Left forelimb (tissue), 1 donor: ENCODE data around the gene HYLS1.
"Not testable (repeated sequence)": the region's sequence is repeated elsewhere in the genome, so short reads cannot be mapped to it uniquely, and the experiment has no call there.

Experiments
- DNase-seq: peaks from one replicate; pipeline ENCODE4 v3.0.0-alpha.2; 2018; ENCODE audit warnings: low spot score

Gene HYLS1

DNA sequence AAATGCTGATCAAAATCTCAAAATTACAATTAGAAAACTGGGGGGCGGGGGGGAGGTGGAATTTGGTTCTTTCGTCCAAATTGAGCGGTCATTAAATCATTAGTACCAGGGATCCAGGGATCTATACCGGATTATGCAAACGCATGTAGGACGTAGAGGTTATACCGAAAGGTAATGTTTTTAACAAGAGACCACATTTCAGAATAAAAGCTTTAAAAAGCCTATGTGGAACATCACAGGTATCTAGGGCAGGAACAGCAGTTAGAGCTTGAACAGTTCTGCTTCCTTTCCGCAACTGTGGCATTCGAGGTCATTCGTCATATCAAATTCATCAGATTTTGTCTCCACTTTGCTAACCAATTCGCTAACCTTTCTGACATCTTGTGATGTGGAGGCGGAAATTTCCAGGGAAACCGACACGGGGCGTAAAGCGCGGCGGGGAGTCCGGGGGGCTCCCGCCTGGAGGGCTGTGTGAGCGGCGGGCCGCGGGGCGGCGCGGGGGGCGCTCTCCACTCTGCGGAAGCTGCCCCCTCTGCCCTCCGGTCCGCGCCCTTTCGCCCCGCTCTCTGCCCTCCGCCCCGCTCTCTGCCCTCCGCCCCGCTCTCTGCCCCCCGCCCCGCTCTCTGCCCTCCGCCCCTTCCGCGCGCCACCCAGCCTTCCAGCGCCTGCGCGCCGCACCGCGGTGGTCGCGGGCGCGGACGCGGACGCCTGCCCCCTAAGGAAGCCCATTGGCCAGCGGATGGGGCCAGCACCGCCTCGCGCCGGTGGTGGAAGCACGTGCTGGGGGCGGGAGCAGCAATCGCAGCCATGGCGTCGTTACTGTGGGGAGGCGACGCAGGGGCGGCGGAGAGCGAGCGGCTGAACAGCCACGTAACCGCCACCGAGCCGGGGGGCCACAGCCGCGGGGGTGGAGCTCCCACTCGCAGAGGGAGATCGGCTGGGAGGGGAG is 16.5 kb downstream of the HYLS1 start, which contains the start of gene DDX25:
Gene DDX25 (plus strand): TSS at position 798 of the 949 bp plus-strand sequence. CDS start 10 bp downstream, at position 808.
- DNase-seq = no peak

DNA sequence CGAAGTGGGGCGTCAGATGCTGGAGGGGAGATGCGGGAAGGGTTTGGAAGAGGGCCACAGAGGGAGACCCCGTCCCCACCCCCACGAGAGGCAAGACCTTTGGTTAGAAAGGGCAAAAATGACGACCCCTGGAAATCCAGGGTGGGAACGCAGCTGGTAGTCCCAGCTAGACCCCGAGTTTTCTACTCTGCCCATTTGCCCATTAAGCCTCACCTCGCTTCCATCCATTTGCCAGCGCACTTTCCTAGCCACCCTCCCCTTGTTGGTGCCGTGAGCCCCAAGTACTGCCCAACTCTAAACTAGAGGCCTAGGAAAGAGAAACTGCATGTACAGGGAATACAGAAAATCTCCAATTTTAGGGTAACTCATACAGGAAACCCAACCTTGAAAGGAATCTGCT is 17.2 kb downstream of the HYLS1 start:
- no peak for DNase-seq

DNA sequence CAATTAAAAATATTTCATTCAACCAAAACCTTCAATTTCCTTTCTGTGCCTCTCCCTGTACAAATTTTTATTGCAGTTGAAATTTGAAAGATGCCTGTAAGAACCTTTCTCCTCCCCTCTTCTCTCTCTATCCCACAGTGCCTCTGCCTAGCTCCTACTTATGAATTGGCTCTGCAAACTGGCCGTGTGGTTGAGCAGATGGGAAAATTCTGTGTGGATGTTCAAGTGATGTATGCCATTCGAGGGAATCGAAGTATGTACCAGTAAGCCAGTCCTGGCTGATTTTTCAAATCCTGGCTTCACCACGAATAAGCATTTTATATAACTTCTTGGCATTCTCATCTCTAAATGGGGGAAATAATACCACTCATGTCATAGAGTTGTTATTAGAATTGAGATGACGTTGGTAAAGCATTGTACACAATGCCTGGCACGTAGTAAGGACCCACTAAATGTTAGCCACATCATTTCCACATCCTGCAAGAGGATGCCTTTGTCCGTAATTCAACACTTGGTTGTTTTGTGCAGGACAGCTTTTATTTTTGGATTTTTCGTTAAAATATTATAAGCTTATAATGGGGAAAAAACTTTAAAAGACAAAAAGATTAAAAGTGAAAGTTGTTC is 22.9 kb downstream of the HYLS1 start:
- DNase-seq = no peak

GRCh38 chr11:125914601-125915000 is 27.1 kb downstream of the HYLS1 start:
- not testable (repeated sequence) for DNase-seq

GRCh38 chr11:125916683-125917347 is 29.3 kb downstream of the HYLS1 start:
- no peak for DNase-seq

DNA sequence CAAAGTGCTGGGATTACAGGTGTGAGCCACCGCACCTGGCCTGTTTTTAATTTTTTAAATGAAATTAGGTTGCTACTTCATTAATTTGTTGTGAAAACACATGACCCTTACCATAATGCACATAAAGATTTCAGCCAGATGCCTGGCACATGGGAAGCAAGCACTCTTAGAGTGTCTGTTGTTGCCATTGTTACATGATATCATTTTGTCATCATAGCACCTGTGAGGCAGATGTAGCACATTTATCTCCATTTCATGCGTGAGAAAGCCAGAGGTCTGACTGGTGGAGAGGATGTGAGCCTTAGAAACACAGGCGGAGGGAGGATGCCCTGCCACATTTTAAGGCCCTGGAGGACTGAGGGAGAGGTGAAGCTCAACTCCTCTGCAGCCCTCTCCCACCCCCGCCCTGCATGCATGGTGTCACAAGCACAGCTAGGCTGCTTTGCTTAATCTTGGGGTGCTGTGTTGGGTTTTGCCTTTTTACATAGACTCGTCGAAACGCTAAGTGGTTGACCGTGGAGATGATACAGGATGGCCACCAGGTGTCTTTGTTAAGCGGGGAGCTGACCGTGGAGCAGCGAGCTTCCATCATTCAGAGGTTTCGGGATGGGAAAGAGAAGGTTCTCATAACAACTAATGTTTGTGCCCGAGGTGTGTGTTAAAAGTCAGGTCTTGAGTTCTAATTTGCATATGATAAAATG is 30.8 kb downstream of the HYLS1 start:
- DNase-seq = no peak

DNA sequence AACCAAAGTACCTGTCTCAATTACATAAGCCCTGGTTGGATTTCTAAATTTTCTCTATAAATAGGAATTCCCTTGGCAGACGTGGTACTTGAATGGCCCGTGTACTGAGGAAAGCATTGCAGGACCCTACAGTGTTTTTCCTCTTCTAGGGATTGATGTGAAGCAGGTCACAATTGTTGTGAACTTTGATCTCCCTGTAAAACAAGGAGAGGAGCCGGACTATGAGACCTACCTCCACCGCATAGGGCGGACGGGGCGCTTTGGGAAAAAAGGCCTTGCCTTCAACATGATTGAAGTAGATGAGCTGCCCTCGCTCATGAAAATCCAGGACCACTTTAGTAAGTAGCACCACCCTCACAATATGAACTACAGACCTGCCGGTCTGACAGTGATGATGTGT is 33.6 kb downstream of the HYLS1 start:
- no peak for DNase-seq

DNA sequence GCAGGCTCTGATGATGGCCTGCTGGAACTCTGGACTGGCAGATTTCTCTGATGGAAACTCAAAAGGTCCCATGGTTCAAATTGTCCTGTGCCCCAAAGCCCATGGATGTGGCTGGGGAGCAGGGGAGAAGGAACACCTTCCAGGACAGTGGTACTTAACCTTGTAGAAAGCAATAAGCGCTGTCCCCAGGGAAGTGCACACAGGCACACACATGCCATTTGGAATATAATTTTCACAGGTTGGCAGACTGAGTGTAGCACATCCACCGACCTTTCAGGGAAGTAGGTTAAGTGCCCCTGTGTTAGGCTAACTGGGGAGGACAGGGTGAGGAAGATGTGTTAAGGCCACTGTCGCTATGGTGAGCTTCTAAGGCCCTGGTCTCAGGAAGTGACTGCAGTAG is 34.7 kb downstream of the HYLS1 start:
- DNase-seq = no peak

- no peak for DNase-seq
Measured at GRCh38 chr11:125923012-125923579, 35.6 kb downstream of the HYLS1 start.

- DNase-seq = no peak
Measured at GRCh38 chr11:125923633-125924032, 36.2 kb downstream of the HYLS1 start.

DNA sequence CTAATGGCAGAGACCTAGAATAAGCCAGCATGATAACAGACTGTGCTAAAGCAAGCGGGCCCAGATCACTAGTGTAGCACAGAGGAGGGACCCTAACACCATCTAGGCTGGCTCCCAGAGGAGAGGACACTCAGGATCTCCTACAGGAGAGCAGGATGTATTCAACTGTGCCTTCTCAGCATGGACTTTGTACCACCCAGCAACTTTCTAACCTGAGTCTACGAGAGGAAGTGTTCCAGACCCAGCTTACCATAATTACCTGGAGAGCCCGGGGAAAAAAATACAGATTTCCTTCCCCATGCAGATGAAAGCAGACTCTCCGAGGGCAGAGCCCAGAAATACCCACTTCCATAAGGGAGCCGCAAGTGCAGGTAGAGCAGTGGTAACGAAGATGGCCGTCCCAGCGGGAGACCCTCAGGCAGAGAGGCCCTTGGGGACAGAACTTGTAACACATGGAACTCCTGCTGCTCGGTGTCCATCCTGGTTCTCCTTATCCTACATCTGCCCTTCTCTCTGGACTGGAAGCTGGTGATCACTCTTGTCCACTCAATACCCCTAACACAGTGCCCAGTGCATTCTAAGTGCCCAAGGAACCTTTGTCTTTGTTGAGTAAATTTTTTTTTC is 37.0 kb downstream of the HYLS1 start:
- DNase-seq = no peak

DNA sequence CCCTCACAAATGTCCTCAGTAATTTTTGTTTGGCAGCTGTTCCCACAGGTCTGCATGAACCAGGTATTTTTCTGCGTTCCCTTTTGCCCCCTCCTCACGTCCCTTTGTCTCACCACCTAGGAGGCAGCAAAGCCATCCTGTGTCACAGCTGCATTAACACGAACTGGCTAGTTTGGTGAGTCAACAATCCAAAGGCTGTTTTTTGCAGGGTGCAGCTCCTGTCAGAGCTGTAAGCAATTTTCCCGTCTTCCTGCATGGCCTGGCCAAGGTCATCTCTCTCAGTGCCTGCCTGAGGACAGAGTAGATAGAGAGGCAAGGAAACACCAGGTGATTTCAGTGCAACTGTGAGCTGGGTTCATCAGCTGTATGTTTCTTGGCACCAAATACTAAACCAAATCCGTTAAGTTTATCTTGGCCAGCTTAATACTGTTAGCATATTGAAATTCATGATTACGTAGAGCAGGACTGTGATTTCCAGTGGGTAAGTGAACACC is 37.8 kb downstream of the HYLS1 start:
- DNase-seq = no peak

GRCh38 chr11:125925804-125926203 is 38.3 kb downstream of the HYLS1 start:
- no peak for DNase-seq

DNA sequence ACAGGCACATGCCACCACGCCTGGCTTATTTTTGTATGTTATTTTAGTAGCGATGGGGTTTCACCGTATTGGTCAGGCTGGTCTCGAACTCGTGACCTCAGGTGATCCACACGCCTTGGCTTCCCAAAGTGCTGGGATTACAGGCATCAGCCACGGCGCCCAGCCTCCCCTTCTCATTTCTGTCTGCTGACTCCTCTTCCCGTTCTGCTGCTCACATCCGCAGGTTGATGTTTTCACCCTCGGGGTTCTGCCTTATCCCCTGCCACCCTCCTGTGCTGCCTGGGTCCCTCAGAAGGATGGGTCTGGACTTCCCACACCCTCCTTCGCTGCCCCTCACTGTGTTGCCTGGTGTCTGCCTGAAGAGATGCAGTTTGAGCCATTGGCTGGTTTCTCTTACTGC is 39.2 kb downstream of the HYLS1 start:
- DNase-seq = no peak

DNA sequence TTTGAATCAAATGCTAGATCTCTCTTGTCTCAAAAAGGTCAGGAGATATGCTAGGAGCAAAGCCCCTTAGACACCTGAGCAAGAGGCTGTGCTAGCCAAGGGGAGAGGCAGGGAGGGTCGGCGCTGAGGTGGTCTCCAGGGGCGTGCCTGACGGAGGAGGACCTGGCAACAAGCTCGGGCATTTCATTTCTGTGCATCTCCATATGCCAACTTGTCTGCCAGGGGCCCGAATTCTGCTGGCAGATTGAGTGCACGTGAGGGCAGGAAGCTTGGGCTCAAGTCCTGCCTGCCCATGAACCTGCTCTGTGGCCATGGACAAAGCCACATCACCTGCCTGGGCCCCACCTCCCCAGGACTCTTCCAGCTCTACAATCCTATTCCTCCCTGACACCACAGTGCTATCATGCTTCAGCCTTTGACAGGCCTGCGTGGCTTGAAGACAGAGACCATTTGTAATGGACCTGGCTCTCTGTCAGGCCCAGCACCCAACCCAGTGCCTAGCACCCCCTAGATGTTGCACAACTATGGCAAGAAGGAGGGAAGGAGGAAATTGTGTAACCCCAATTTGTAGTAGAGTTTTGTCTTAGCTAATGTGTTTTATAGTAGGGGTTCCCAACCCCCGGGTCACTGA is 42.1 kb downstream of the HYLS1 start:
- DNase-seq = no peak

- no peak for DNase-seq
Measured at GRCh38 chr11:125930076-125930450, 42.6 kb downstream of the HYLS1 start.

DNA sequence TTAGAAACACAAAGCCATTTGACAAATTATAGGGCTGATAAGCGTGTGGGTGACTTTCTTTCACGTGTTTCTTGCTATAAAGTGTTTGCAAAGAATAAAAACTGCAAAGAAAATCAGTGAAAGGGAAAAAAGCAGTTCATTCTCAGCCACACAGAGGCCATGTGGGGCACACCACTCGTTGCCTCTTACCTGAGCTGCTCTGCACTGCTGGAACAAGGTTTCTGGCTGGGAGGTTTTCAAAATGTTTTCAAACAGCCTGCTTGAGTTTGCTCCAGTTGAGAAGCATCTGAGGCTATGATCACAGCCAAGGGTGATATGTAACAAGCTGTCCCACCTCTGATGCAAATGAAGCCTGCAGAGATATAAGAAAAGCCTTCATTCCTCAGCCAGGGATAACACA is 43.6 kb downstream of the HYLS1 start:
- no peak for DNase-seq

DNA sequence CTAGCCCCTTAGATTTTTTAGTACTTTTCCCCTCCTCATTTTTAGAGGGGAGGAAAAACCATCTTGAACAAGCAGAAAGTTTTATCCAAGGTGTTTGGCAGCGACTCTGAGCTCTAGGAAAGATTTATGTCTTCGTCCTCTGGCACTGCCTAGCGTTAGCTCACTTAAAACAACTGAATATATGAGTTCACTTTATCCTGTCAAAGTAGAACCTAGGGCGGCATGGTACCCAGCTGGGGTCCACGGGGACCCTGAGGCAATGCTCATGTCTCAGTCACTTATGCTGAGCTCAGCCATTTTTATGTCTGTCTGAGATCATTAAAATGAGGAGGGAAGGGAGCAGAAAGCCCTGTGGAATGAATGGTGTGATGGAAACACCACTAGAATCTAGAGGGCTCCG is 44.2 kb downstream of the HYLS1 start:
- no peak for DNase-seq

GRCh38 chr11:125932301-125932700 is 44.8 kb downstream of the HYLS1 start:
- no peak for DNase-seq

DNA sequence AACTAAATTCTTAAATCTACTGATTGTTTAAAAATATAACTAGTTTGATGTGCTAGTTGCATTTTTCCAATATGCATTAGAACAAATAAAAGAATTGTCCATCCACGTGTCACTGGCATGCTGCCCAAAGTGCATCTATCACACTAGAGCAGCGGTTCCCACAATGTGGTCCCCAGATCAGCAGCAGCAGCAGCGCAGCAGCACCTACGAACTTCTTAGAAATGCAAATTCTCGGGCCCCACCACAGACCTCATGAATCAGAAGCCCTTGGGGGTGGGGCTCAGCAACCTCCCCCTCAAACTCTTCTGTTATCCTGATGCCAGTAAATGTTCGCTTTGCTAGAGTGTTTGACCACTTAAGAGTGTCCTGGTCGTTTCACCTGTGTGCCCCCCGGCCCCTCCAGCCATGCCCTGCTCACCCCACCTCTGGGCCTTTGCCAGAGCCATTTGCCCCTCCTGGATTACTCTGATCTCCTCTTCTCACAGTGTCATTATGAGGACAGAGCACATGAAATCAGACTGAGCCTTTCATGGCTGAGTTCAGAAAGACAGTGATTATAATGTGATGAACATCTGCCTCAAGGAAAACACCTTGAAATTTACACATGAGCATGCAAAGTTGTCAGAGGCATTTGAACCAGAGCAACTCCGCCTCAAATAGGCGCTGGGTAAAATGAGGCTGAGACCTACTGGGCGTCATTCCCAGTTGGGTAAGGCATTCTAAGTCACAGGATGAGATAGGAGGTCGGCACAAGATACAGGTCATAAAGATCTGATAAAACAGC is 45.8 kb downstream of the HYLS1 start:
- DNase-seq = no peak
